HCT116 (cell line): ENCODE data around the gene OAS2. TPM values are rescaled to one million over a fixed set of nuclear protein-coding genes. Genes with fewer than 3 reads are reported as not detected.

Experiments
- ATAC-seq: fragments of 200-7000 bp; cut with Tn5 transposase; 2 replicates; pipeline ENCODE4 v1.9.1; 2020; ENCODE audit warnings: mild to moderate bottlenecking, moderate library complexity
- BruUV-seq: library from RNA; stranded (reverse); fragments of 400-500 nt; replicated peaks from 2 replicates; lab custom pipeline; 2021; lab: Mats Ljungman, UMichigan
- CTCF ChIA-PET: fragments of 300-600 bp; sonication (Branson Sonifier 250); formaldehyde crosslinking; loops from one replicate; lab custom pipeline; 2021; ENCODE audit warnings: antibody characterized with exemption; lab: Charles Lee
- POLR2A ChIA-PET: fragments of 300-600, 350-600 bp; sonication (Branson Sonifier 250); formaldehyde crosslinking; loops from one replicate; lab custom pipeline; 2021; ENCODE audit warnings: antibody characterized with exemption; lab: Charles Lee
- RAD21 ChIA-PET, 2 experiments: fragments of 300-600 bp; sonication (Branson Sonifier 250); formaldehyde crosslinking; loops; one replicate each; lab custom pipeline; 2023; ENCODE audit warnings: low total read pairs in 2 of 2; ENCODE audit not compliant: uncharacterized antibody in 2 of 2, unreplicated experiment in 2 of 2, low non-redundant PET in 1 of 2; lab: Charles Lee
- DNase-seq: peaks from one replicate; pipeline ENCODE4 v3.0.0-alpha.2; 2010; ENCODE audit warnings: low read depth, low spot score
- H2AFZ ChIP-seq: fragments of 200-600 bp; shearing (Covaris generic), sonication (generic); 2 replicates; pipeline ENCODE4 v1.6.1; 2017; ENCODE audit warnings: low read depth, mixed run types, mixed read lengths, antibody characterized with exemption, low read length; ENCODE audit not compliant: poor library complexity, severe bottlenecking
- H3K27ac ChIP-seq: 2 replicates; pipeline ENCODE4 v1.5.1; 2012; ENCODE audit warnings: low read depth, low read length
- H3K27me3 ChIP-seq: fragments of 200-600 bp; sonication (generic); 2 replicates; pipeline ENCODE4 v1.6.1; 2016; ENCODE audit warnings: mixed run types, low read length, mixed read lengths; ENCODE audit not compliant: insufficient read depth
- H3K36me3 ChIP-seq, 2 experiments: fragments of 200-500 bp in 1 of 2; fragments of 200-600 bp in 1 of 2; sonication (Bioruptor generic) in 1 of 2; sonication (generic) in 1 of 2; 2 replicates each; pipeline versions ENCODE4 v1.5.1 to v1.6.1; 2014 to 2016; ENCODE audit warnings: low read length in 2 of 2, inconsistent platforms in 1 of 2, mixed read lengths in 1 of 2, mixed run types in 1 of 2; ENCODE audit not compliant: insufficient read depth in 2 of 2, control insufficient read depth in 1 of 2
- H3K4me1 ChIP-seq, 2 experiments: fragments of 200-600 bp in 1 of 2; sonication (generic) in 1 of 2; 2 replicates each; pipeline versions ENCODE4 v1.5.1 to v1.6.1; 2012 to 2017; ENCODE audit warnings: low read length in 2 of 2, inconsistent platforms in 1 of 2, mild to moderate bottlenecking in 1 of 2, mixed read lengths in 1 of 2, mixed run types in 1 of 2, moderate library complexity in 1 of 2; ENCODE audit not compliant: insufficient read depth in 2 of 2, control insufficient read depth in 1 of 2
- H3K4me2 ChIP-seq: fragments of 200-600 bp; sonication (generic); 2 replicates; pipeline ENCODE4 v1.6.1; 2017; ENCODE audit warnings: mixed run types, low read length, mixed read lengths
- H3K4me3 ChIP-seq, 2 experiments: fragments of 200-600 bp in 1 of 2; sonication (generic) in 1 of 2; replicated peaks in 1 of 2; 2 replicates each; pipeline ENCODE4 v1.5.1; 2011 to 2016; ENCODE audit warnings: low read length in 2 of 2, control low read depth in 1 of 2, low read depth in 1 of 2, mild to moderate bottlenecking in 1 of 2, mixed read lengths in 1 of 2, mixed run types in 1 of 2
- H3K79me2 ChIP-seq: fragments of 200-600 bp; sonication (generic); 2 replicates; pipeline ENCODE4 v1.6.1; 2017; ENCODE audit warnings: mild to moderate bottlenecking, mixed run types, low read length, moderate library complexity, mixed read lengths; ENCODE audit not compliant: insufficient read depth
- H3K9ac ChIP-seq: fragments of 200-600 bp; sonication (generic); 2 replicates; pipeline ENCODE4 v1.6.1; 2016; ENCODE audit warnings: low read length, mixed read lengths
- H3K9me2 ChIP-seq: fragments of 200-600 bp; sonication (generic), shearing (Covaris generic); 2 replicates; pipeline ENCODE4 v1.6.1; 2017; ENCODE audit warnings: mixed run types, mild to moderate bottlenecking, moderate library complexity; ENCODE audit not compliant: insufficient read depth
- H3K9me3 ChIP-seq, 2 experiments: fragments of 200-500 bp in 1 of 2; fragments of 200-600 bp in 1 of 2; sonication (Bioruptor generic) in 1 of 2; sonication (generic) in 1 of 2; 2 replicates each; pipeline ENCODE4 v1.6.1; 2014 to 2017; ENCODE audit warnings: low read length in 2 of 2, mixed read lengths in 2 of 2, inconsistent platforms in 1 of 2, low read depth in 1 of 2, mild to moderate bottlenecking in 1 of 2, mixed run types in 1 of 2, moderate library complexity in 1 of 2; ENCODE audit not compliant: control insufficient read depth in 1 of 2, insufficient read depth in 1 of 2
- H4K20me1 ChIP-seq: fragments of 200-600 bp; sonication (generic), shearing (Covaris generic); 2 replicates; pipeline ENCODE4 v1.6.1; 2017; ENCODE audit warnings: mixed run types, mild to moderate bottlenecking, moderate library complexity; ENCODE audit not compliant: insufficient read depth
- CEBPB ChIP-seq: IDR thresholded peaks from 2 replicates; pipeline ENCODE4 v1.6.1; 2012; ENCODE audit warnings: low read depth
- EGR1 ChIP-seq: IDR thresholded peaks from 2 replicates; pipeline ENCODE4 v1.6.1; 2012; ENCODE audit warnings: low read depth
- EZH2 ChIP-seq: fragments of 200-600 bp; sonication (generic); IDR thresholded peaks from 2 replicates; pipeline ENCODE4 v1.6.1; 2017; ENCODE audit warnings: antibody characterized with exemption, mixed run types
- EZH2phosphoT487 ChIP-seq: fragments of 200-600 bp; IDR thresholded peaks from 2 replicates; pipeline ENCODE4 v1.6.1; 2018; ENCODE audit warnings: antibody characterized with exemption, borderline replicate concordance
- POLR2A ChIP-seq: IDR thresholded peaks from 2 replicates; pipeline ENCODE4 v1.7.0; 2011; ENCODE audit warnings: borderline replicate concordance; ENCODE audit not compliant: insufficient read depth, insufficient read length; ENCODE audit errors: extremely low read depth
- POLR2AphosphoS5 ChIP-seq: IDR thresholded peaks from 2 replicates; pipeline ENCODE4 v1.6.1; 2011; ENCODE audit warnings: mild to moderate bottlenecking, low read depth, low read length, moderate library complexity
- SP1 ChIP-seq: IDR thresholded peaks from 2 replicates; pipeline ENCODE4 v1.6.1; 2012; ENCODE audit warnings: low read depth
- SRF ChIP-seq: IDR thresholded peaks from 2 replicates; pipeline ENCODE4 v1.6.1; 2012; ENCODE audit warnings: low read depth
- YY1 ChIP-seq: IDR thresholded peaks from 2 replicates; pipeline ENCODE4 v1.6.1; 2011; ENCODE audit warnings: low read length, low read depth, moderate library complexity, mild to moderate bottlenecking; ENCODE audit not compliant: insufficient replicate concordance; ENCODE audit errors: extremely low read depth
- ZNF274 ChIP-seq: fragments of 200-500 bp; sonication (Bioruptor generic); IDR thresholded peaks from 2 replicates; pipeline ENCODE4 v1.6.1; 2014; ENCODE audit warnings: mild to moderate bottlenecking, low read depth, low read length, inconsistent platforms
- intact Hi-C: fragments of 100-400 bp; cut with micrococcal nuclease; formaldehyde crosslinking; loops from 2 replicates; pipeline ENCODE4 v1.10.0; 2022
- total RNA-seq: library from RNA; stranded (reverse); gene quantifications from one replicate; pipeline ENCODE4 v1.2.1, GENCODE V29; 2021; ENCODE audit not compliant: unreplicated experiment
- TF ChIP-seq, protein P1 (sequence below): IDR thresholded peaks from 2 replicates; pipeline ENCODE4 v1.6.1; 2011; ENCODE audit warnings: mild to moderate bottlenecking, low read length, moderate library complexity; ENCODE audit not compliant: insufficient replicate concordance; ENCODE audit errors: extremely low read depth
- TF ChIP-seq, protein P2 (sequence below): IDR thresholded peaks from 2 replicates; pipeline ENCODE4 v1.6.1; 2012

Gene OAS2
- total RNA-seq, 1 experiment from 2014 or later, result 0.30 TPM

DNA sequence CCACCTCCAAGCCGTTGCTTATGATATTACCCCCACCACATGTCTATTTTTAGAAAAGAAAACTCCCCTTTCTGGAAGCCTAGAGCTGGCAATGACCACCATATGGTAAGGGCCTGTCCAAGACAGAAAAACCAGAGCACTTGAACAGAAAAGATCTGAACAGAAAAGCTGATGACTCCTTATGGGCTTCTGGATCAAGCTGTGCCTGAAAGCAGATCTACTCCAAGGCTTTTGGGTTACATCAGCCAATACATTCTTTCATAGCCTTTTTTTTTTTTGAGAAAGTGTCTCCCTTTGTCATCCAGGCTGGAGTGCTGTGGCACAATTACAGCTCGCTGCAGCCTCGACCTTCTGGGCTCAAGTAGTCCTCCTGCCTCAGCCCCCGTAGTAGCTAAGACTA is 16.8 kb upstream of the OAS2 start:
- H3K27ac ChIP-seq, result no peak overlapping the region
- H3K27me3 ChIP-seq, result no peaks in the 10 kb centered on the region
- ATAC-seq (no peak), DNase-seq (no peak)
- no peak overlapping the region for H3K4me3 ChIP-seq
- CTCF ChIA-PET, result no interaction called here
- intact Hi-C loops, result no loop called here
- H3K9me2 ChIP-seq, result no peaks in the 10 kb centered on the region
- RAD21 ChIA-PET, result no interaction called here
- no peak overlapping the region for H2AFZ ChIP-seq
- POLR2A ChIA-PET, result no interaction called here
- no peaks in the 10 kb centered on the region for H3K4me1 ChIP-seq
- H3K36me3 ChIP-seq, result peaks cover 0 to 7% of the 10 kb centered on the region in 2 experiments; a peak in 1 of 4 replicates
- H3K4me2 ChIP-seq, result no peak overlapping the region
- TF ChIP-seq, protein P1, sequence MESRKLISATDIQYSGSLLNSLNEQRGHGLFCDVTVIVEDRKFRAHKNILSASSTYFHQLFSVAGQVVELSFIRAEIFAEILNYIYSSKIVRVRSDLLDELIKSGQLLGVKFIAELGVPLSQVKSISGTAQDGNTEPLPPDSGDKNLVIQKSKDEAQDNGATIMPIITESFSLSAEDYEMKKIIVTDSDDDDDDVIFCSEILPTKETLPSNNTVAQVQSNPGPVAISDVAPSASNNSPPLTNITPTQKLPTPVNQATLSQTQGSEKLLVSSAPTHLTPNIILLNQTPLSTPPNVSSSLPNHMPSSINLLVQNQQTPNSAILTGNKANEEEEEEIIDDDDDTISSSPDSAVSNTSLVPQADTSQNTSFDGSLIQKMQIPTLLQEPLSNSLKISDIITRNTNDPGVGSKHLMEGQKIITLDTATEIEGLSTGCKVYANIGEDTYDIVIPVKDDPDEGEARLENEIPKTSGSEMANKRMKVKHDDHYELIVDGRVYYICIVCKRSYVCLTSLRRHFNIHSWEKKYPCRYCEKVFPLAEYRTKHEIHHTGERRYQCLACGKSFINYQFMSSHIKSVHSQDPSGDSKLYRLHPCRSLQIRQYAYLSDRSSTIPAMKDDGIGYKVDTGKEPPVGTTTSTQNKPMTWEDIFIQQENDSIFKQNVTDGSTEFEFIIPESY, result no peak
- TF ChIP-seq CEBPB (no peak), EGR1 (no peak), POLR2A (no peak), POLR2AphosphoS5 (no peak), SRF (no peak), SP1 (no peak), ZNF274 (no peak)
- TF ChIP-seq, all 23 proteins: peak for 0
- no TSS peak for BruUV-seq
- Histone ChIP-seq H3K9ac (no peak overlapping the region), H3K9me3 (no peaks in the 10 kb centered on the region), H3K79me2 (no peaks in the 10 kb centered on the region), H4K20me1 (no peaks in the 10 kb centered on the region)

GRCh38 chr12:112962561-112962960 is 15.8 kb upstream of the OAS2 start:
- Histone ChIP-seq H3K9me2 (no peaks in the 10 kb centered on the region), H3K79me2 (no peaks in the 10 kb centered on the region), H3K4me2 (no peak overlapping the region), H3K9ac (no peak overlapping the region), H4K20me1 (no peaks in the 10 kb centered on the region), H3K4me3 (no peak overlapping the region), H3K9me3 (no peaks in the 10 kb centered on the region), H3K4me1 (no peaks in the 10 kb centered on the region), H3K27ac (no peak overlapping the region), H3K36me3 (peaks cover 0 to 7% of the 10 kb centered on the region in 2 experiments; a peak in 1 of 4 replicates), H3K27me3 (no peaks in the 10 kb centered on the region), H2AFZ (no peak overlapping the region)
- ChIA-PET CTCF (no interaction called here), POLR2A (no interaction called here), RAD21 (no interaction called here)
- ATAC-seq (no peak), DNase-seq (no peak)
- BruUV-seq, result no TSS peak
- intact Hi-C loops, result no loop called here
- TF ChIP-seq POLR2AphosphoS5, result no peak
- TF ChIP-seq EZH2phosphoT487, result no peak
- no peak for TF ChIP-seq YY1
- TF ChIP-seq, protein P2, sequence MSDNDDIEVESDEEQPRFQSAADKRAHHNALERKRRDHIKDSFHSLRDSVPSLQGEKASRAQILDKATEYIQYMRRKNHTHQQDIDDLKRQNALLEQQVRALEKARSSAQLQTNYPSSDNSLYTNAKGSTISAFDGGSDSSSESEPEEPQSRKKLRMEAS, result no peak
- no peak for TF ChIP-seq EZH2
